ENCODE results near the gene RMND5B. TPM values are rescaled to one million over a fixed set of nuclear protein-coding genes. Genes with fewer than 3 reads are reported as not detected.

The RMND5B gene
- total and polyA plus RNA-seq, 2 of the 13 experiments (the other 11 are each of a cell fraction or from before 2014, with no cell fraction given): 18.6 to 20.4 TPM

DNA sequence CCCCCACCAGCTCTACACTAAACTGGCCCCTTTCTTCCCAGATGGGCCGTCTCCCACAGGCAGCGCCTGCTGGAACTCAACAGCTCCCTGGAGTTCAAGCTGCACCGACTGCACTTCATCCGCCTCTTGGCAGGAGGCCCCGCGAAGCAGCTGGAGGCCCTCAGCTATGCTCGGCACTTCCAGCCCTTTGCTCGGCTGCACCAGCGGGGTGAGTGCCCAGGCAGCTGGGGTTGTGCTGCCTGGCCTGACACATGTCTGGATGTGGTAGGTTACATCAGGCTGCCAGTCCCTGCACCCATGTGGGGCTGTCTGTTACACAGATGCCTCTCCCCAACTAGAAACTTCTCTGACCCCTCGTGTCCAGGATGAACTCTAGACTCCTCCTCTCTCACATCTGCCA, 13.1 kb downstream of the RMND5B start:
- no peaks in the 10 kb centered on the region for H3K79me2 ChIP-seq (ENCODE audit: insufficient read depth, low read length)
- intact Hi-C loops (cut with micrococcal nuclease; ENCODE audit: unreplicated experiment) (no loop called here), in situ Hi-C loops (cut with HindIII; ENCODE audit: extremely low pct_ligation_motif_present, low pct_unique_long_range_greater_than_20kb) (no loop called here)
- H3K4me2 ChIP-seq (ENCODE audit: low read depth, low read length): no peak overlapping the region
- H3K9me3 ChIP-seq (ENCODE audit: low read length): no peaks in the 10 kb centered on the region
- CTCF ChIA-PET (ENCODE audit: low intra/inter-chr PET ratio, low total read pairs): interaction anchor here (2.8 kb wide), 1 partner anchor 68 kb away, joined by 38 read pairs; no protein-coding TSS in a partner anchor
- H3K4me1 ChIP-seq (ENCODE audit: insufficient read depth, low read length): no peaks in the 10 kb centered on the region
- peaks cover 3% of the 10 kb centered on the region; the same call in 1 of the 2 replicates for H4K20me1 ChIP-seq (ENCODE audit: insufficient read depth, low read length)
- H3K4me3 ChIP-seq (replicated peaks in 1 of 3; ENCODE audit: insufficient read depth in 1 of 3, low read depth in 2 of 3, low read length in 3 of 3): no peak overlapping the region
- no peaks in the 10 kb centered on the region for H3K27me3 ChIP-seq (ENCODE audit: control insufficient read depth in 1 of 2, insufficient read depth in 2 of 2, low read length in 2 of 2)
- H2AFZ ChIP-seq (ENCODE audit: low read length): no peak overlapping the region
- POLR2A ChIA-PET: no interaction called here
- FAIRE-seq: no peak
- DNase-seq (ENCODE audit: low spot score): no peak
- no peak overlapping the region for H3K27ac ChIP-seq (ENCODE audit: extremely low read length, insufficient read depth, low read length)
- peaks cover 27 to 52% of the 10 kb centered on the region in 2 experiments for H3K36me3 ChIP-seq (replicated peaks in 1 of 2; ENCODE audit: control insufficient read depth in 1 of 2, insufficient read depth in 2 of 2, low read length in 2 of 2)
- no peak overlapping the region for H3K9ac ChIP-seq (ENCODE audit: insufficient read depth, low read depth, low read length)
- no TSS peak for BruUV-seq (replicated peaks)
- 95% methylated on average over 8 of the region's 10 CpGs for WGBS (ENCODE audit: low lambda C conversion rate)
- ATAC-seq: no peak
- TF ChIP-seq AGO2 (optimal IDR thresholded peaks at IDR 0.05; ENCODE audit: low read depth, low read length) (peak; percentile 51), ESRRA (CRISPR knock-in tag; IDR thresholded peaks at IDR 0.05; ENCODE audit: low read depth) (no peak), GLI4 (CRISPR knock-in tag; IDR thresholded peaks at IDR 0.05; ENCODE audit: borderline replicate concordance) (no peak)
- TF ChIP-seq, protein P1, sequence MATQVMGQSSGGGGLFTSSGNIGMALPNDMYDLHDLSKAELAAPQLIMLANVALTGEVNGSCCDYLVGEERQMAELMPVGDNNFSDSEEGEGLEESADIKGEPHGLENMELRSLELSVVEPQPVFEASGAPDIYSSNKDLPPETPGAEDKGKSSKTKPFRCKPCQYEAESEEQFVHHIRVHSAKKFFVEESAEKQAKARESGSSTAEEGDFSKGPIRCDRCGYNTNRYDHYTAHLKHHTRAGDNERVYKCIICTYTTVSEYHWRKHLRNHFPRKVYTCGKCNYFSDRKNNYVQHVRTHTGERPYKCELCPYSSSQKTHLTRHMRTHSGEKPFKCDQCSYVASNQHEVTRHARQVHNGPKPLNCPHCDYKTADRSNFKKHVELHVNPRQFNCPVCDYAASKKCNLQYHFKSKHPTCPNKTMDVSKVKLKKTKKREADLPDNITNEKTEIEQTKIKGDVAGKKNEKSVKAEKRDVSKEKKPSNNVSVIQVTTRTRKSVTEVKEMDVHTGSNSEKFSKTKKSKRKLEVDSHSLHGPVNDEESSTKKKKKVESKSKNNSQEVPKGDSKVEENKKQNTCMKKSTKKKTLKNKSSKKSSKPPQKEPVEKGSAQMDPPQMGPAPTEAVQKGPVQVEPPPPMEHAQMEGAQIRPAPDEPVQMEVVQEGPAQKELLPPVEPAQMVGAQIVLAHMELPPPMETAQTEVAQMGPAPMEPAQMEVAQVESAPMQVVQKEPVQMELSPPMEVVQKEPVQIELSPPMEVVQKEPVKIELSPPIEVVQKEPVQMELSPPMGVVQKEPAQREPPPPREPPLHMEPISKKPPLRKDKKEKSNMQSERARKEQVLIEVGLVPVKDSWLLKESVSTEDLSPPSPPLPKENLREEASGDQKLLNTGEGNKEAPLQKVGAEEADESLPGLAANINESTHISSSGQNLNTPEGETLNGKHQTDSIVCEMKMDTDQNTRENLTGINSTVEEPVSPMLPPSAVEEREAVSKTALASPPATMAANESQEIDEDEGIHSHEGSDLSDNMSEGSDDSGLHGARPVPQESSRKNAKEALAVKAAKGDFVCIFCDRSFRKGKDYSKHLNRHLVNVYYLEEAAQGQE (IDR thresholded peaks at IDR 0.05; ENCODE audit: borderline replicate concordance in 1 of 2, low read depth in 1 of 2, low read length in 2 of 2): no peak

Measured in HepG2 (cell line).